Lung (tissue), 16 donors: ENCODE measurements around the gene ANKRD50. TPM values are rescaled to one million over a fixed set of nuclear protein-coding genes. Genes with fewer than 3 reads are reported as not detected.

Source experiments
- ATAC-seq: fragments of 200-7000 bp; cut with Tn5 transposase; one replicate; pipeline ENCODE4 v1.9.1; 2020; ENCODE audit warnings: moderate number of reproducible peaks; ENCODE audit not compliant: insufficient read depth, low FRiP score
- DNase-seq, 3 donors: peaks; one replicate each; pipeline ENCODE4 v3.0.0-alpha.2; 2013 to 2017
- H3K27ac ChIP-seq, 2 donors: one replicate each; pipeline ENCODE4 v1.5.1; 2013; ENCODE audit warnings: mild to moderate bottlenecking in 2 of 2, moderate library complexity in 2 of 2, control low read depth in 1 of 2, inconsistent platforms in 1 of 2, low read depth in 1 of 2, low read length in 1 of 2
- H3K27me3 ChIP-seq, 3 donors: one replicate each; pipeline ENCODE4 v1.5.1; 2013; ENCODE audit warnings: low read length in 2 of 3; ENCODE audit not compliant: control insufficient read depth in 3 of 3, insufficient read depth in 3 of 3
- H3K36me3 ChIP-seq, 4 donors: one replicate each; pipeline ENCODE4 v1.5.1; 2013; ENCODE audit warnings: low read length in 4 of 4, mild to moderate bottlenecking in 1 of 4, moderate library complexity in 1 of 4; ENCODE audit not compliant: control insufficient read depth in 4 of 4, insufficient read depth in 4 of 4
- H3K4me1 ChIP-seq, 5 donors: one replicate each; pipeline ENCODE4 v1.5.1; 2013; ENCODE audit warnings: low read length in 5 of 5, mild to moderate bottlenecking in 2 of 5, moderate library complexity in 1 of 5; ENCODE audit not compliant: control insufficient read depth in 5 of 5, insufficient read depth in 5 of 5
- H3K4me3 ChIP-seq: one replicate; pipeline ENCODE4 v1.5.1; 2013; ENCODE audit warnings: mild to moderate bottlenecking, control low read depth, moderate library complexity
- H3K9ac ChIP-seq, 2 donors: one replicate each; pipeline ENCODE4 v1.5.1; 2013; ENCODE audit warnings: low read length in 2 of 2, control low read depth in 1 of 2; ENCODE audit not compliant: insufficient read depth in 1 of 2
- H3K9me3 ChIP-seq, 4 donors: one replicate each; pipeline ENCODE4 v1.5.1; 2013; ENCODE audit warnings: low read length in 3 of 4, mild to moderate bottlenecking in 1 of 4, moderate library complexity in 1 of 4; ENCODE audit not compliant: control insufficient read depth in 4 of 4, insufficient read depth in 3 of 4
- CTCF ChIP-seq: IDR thresholded peaks from 2 replicates; pipeline ENCODE4 v1.5.1; 2012; ENCODE audit warnings: mild to moderate bottlenecking; ENCODE audit errors: control extremely low read depth, extremely low read depth
- WGBS, 2 donors: extraction: QIAGEN DNeasy Blood & Tissue Kit; methylation state at CpG; one replicate each; pipeline ENCODE4 v1.1.7; 2013; 5-methylcytosine and 5-hydroxymethylcytosine counted together
- long read RNA-seq, 5 donors: transcript quantifications; one replicate each; lab custom pipeline, GENCODE V29; 2026
- polyA plus RNA-seq, 2 donors: library from polyadenylated mRNA; stranded (reverse); fragments of 200-250 nt; gene quantifications; one replicate each; pipeline ENCODE4 v1.2.1, GENCODE V29; 2013
- total RNA-seq, 2 donors: library from RNA; depleted of rRNA in 1 of 2; stranded (reverse); fragments of >200 nt in 1 of 2; gene quantifications; one replicate each; pipeline ENCODE4 v1.2.1, GENCODE V29; 2014 to 2021
- donor health status: control.
- donor health status: control.
- donor health status: Bipolar disorder and iron deficiency.
- donor health status: healthy.
- donor health status: DM: yes; HTN: yes; CAD: no.

The ANKRD50 gene
- 100 to 1,000 TPM in 1 of 2 donors, 10 to 100 TPM in 1; 16.7 to 137 TPM for total RNA-seq
- polyA plus RNA-seq, result 1 to 10 TPM; 4.0 to 6.5 TPM
- long read RNA-seq, donor 1, full-length matches to known transcripts, result 5 of 39 reads
- long read RNA-seq, donor 1, partial matches to known transcripts, result 34 of 39 reads
- long read RNA-seq, donor 1, other reads (novel, unspliced or antisense), result 0 of 39 reads
- long read RNA-seq, donor 2, partial matches to known transcripts, result 5 of 5 reads
- long read RNA-seq, donor 2, other reads (novel, unspliced or antisense), result 0 of 5 reads
- long read RNA-seq, donor 3, full-length matches to known transcripts, result 5 of 17 reads
- long read RNA-seq, donor 3, partial matches to known transcripts, result 12 of 17 reads
- long read RNA-seq, donor 3, other reads (novel, unspliced or antisense), result 0 of 17 reads
- long read RNA-seq, donor 4, partial matches to known transcripts, result 16 of 16 reads
- long read RNA-seq, donor 4, other reads (novel, unspliced or antisense), result 0 of 16 reads
- long read RNA-seq, donor 5, full-length matches to known transcripts, result 4 of 40 reads
- long read RNA-seq, donor 5, partial matches to known transcripts, result 36 of 40 reads
- long read RNA-seq, donor 5, other reads (novel, unspliced or antisense), result 0 of 40 reads

- peak within 1 kb of the TSS; percentile 81 for H3K4me3 ChIP-seq
- ATAC-seq (peak; percentile 83), DNase-seq (peak; percentile 96 to 98 (median 97))
- H3K4me1 ChIP-seq, result peaks cover 4 to 49% (median 22%) of the 10 kb centered on the region in 5 donors
- H3K27ac ChIP-seq, result peak within 1 kb of the TSS; percentile 97
- no peaks in the 10 kb centered on the region for H3K27me3 ChIP-seq
- H3K36me3 ChIP-seq, result peaks cover 0 to 5% (median 2%) of the 10 kb centered on the region in 4 donors
- WGBS, 2 donors, result 1 to 2% methylated on average over 47 to 85 of the region's 85 CpGs
- TF ChIP-seq CTCF, result no peak
- peak within 1 kb of the TSS; percentile 94 to 100 for H3K9ac ChIP-seq
- no peaks in the 10 kb centered on the region for H3K9me3 ChIP-seq
Observed at GRCh38 chr4:124712372-124713184, at the start of gene ANKRD50. Gene ANKRD50, minus strand, starts transcription at chr4:124712732. Its CDS starts 2,221 bp downstream, at chr4:124710511.

GRCh38 chr4:124757126-124757525 is 44.6 kb upstream of the ANKRD50 start:
- Histone ChIP-seq H3K4me3 (no peak overlapping the region), H3K9me3 (no peaks in the 10 kb centered on the region), H3K27me3 (no peaks in the 10 kb centered on the region), H3K4me1 (peaks cover 0 to 2% (median 0%) of the 10 kb centered on the region in 5 donors), H3K36me3 (no peaks in the 10 kb centered on the region), H3K27ac (no peak overlapping the region), H3K9ac (no peak overlapping the region)
- 94 to 95% methylated on average over 1 of the region's 1 CpG for WGBS, 2 donors
- no peak for DNase-seq
- no peak for ATAC-seq
- TF ChIP-seq CTCF, result no peak

GRCh38 chr4:124754681-124755080 is 42.1 kb upstream of the ANKRD50 start:
- H3K36me3 ChIP-seq, result no peaks in the 10 kb centered on the region
- no peak for TF ChIP-seq CTCF
- no peak overlapping the region for H3K9ac ChIP-seq

More at GRCh38 chr4:124754681-124755080, 42.1 kb upstream of the ANKRD50 start:
- Histone ChIP-seq H3K9me3 (no peaks in the 10 kb centered on the region), H3K27ac (no peak overlapping the region), H3K27me3 (no peaks in the 10 kb centered on the region), H3K4me1 (peaks cover 0 to 2% (median 0%) of the 10 kb centered on the region in 5 donors), H3K4me3 (no peak overlapping the region)
- DNase-seq (no peak), ATAC-seq (no peak)
